OCI-LY1 (cell line): ENCODE measurements around the gene CUL2.

ENCODE experiments used
- H2AFZ ChIP-seq: fragments of 200-600 bp; sonication (generic), shearing (Covaris generic); 2 replicates; pipeline ENCODE4 v1.6.0; 2014; ENCODE audit warnings: antibody characterized with exemption, mild to moderate bottlenecking, low read length
- H3F3A ChIP-seq: fragments of 200-600 bp; sonication (generic), shearing (Covaris generic); 2 replicates; pipeline ENCODE4 v1.6.0; 2014; ENCODE audit warnings: mild to moderate bottlenecking, antibody characterized with exemption, low read length, moderate library complexity; ENCODE audit not compliant: insufficient read depth
- H3K27ac ChIP-seq: fragments of 200-600 bp; sonication (generic); 2 replicates; pipeline ENCODE4 v1.5.1; 2014; ENCODE audit warnings: low read length, mixed run types, mild to moderate bottlenecking, low read depth; ENCODE audit not compliant: poor library complexity, severe bottlenecking
- H3K27me3 ChIP-seq: fragments of 200-600 bp; sonication (generic); 2 replicates; pipeline ENCODE4 v1.6.0; 2014; ENCODE audit warnings: antibody characterized with exemption, mild to moderate bottlenecking, low read length, moderate library complexity; ENCODE audit not compliant: insufficient read depth
- H3K36me3 ChIP-seq: fragments of 200-600 bp; sonication (generic); 2 replicates; pipeline ENCODE4 v1.6.1; 2014; ENCODE audit warnings: mild to moderate bottlenecking, antibody characterized with exemption, low read length, moderate library complexity, mixed read lengths; ENCODE audit not compliant: insufficient read depth
- H3K4me1 ChIP-seq: fragments of 200-600 bp; sonication (generic); 2 replicates; pipeline ENCODE4 v1.5.1; 2014; ENCODE audit warnings: mild to moderate bottlenecking, low read length, moderate library complexity; ENCODE audit not compliant: insufficient read depth, severe bottlenecking
- H3K4me2 ChIP-seq: fragments of 200-600 bp; sonication (generic), shearing (Covaris generic); 2 replicates; pipeline ENCODE4 v1.6.1; 2014; ENCODE audit warnings: low read length
- H3K4me3 ChIP-seq: fragments of 200-600 bp; sonication (generic); 2 replicates; pipeline ENCODE4 v1.5.1; 2014; ENCODE audit warnings: low read length, low read depth, mild to moderate bottlenecking, mixed read lengths; ENCODE audit not compliant: poor library complexity, severe bottlenecking
- H3K79me2 ChIP-seq: fragments of 200-600 bp; shearing (Covaris generic); 2 replicates; pipeline ENCODE4 v1.6.1; 2016; ENCODE audit warnings: mixed run types, low read length, mixed read lengths; ENCODE audit not compliant: insufficient read depth
- H3K9ac ChIP-seq: fragments of 200-600 bp; sonication (generic), shearing (Covaris generic); 2 replicates; pipeline ENCODE4 v1.6.1; 2014; ENCODE audit warnings: mild to moderate bottlenecking, low read length, mixed read lengths
- H3K9me2 ChIP-seq: fragments of 200-600 bp; sonication (generic), shearing (Covaris generic); 2 replicates; pipeline ENCODE4 v1.6.1; 2014; ENCODE audit warnings: low read depth, mild to moderate bottlenecking, low read length, mixed read lengths
- H3K9me3 ChIP-seq: fragments of 200-600 bp; shearing (Covaris generic); 2 replicates; pipeline ENCODE4 v1.6.1; 2014; ENCODE audit warnings: low read length, mixed read lengths
- H4K20me1 ChIP-seq: fragments of 200-600 bp; sonication (generic), shearing (Covaris generic); 2 replicates; pipeline ENCODE4 v1.6.0; 2016; ENCODE audit warnings: mild to moderate bottlenecking, low read length; ENCODE audit not compliant: insufficient read depth
- CTCF ChIP-seq: fragments of 200-600 bp; sonication (generic), shearing (Covaris generic); IDR thresholded peaks from 2 replicates; pipeline ENCODE4 v1.5.1; 2017; ENCODE audit warnings: mild to moderate bottlenecking, antibody characterized with exemption, low read length, moderate library complexity, mixed read lengths
- EZH2 ChIP-seq: fragments of 200-600 bp; sonication (generic), shearing (Covaris generic); IDR thresholded peaks from 2 replicates; pipeline ENCODE4 v1.8.0; 2017; ENCODE audit warnings: borderline replicate concordance, mixed run types, mild to moderate bottlenecking, antibody characterized with exemption, low read length, moderate library complexity, mixed read lengths

The CUL2 gene

DNA sequence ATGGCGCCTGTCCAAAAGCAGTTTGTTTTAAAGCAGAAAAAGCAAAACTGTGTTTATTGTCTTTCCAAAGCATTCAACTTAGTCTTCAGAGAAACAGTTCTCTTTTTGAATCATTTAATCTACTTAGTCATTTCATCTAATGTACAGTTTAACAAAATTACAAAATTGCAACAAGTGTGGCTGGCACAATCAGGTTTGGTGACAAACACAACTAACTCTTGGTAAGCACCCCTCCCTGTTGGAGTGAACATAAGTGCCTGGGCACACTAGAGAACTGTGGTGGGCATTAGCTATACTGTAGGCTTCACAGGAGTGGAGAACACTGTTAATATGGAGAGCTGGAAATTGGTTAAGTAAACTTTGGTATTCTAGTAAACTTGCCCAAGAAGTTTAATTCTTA is 43.4 kb upstream of the CUL2 start:
- Histone ChIP-seq H3K79me2 (no peaks in the 10 kb centered on the region), H3K9me2 (no peaks in the 10 kb centered on the region), H4K20me1 (no peaks in the 10 kb centered on the region), H3K4me3 (no peak overlapping the region), H3F3A (no peaks in the 10 kb centered on the region), H3K27ac (no peak overlapping the region), H2AFZ (no peak overlapping the region), H3K4me1 (peaks cover 38% of the 10 kb centered on the region), H3K9ac (no peak overlapping the region), H3K27me3 (no peaks in the 10 kb centered on the region), H3K36me3 (no peaks in the 10 kb centered on the region), H3K4me2 (no peak overlapping the region), H3K9me3 (no peaks in the 10 kb centered on the region)
- no peak for TF ChIP-seq EZH2
- TF ChIP-seq CTCF, result no peak

- H3F3A ChIP-seq, result no peaks in the 10 kb centered on the region
- H3K4me1 ChIP-seq, result peaks cover 43% of the 10 kb centered on the region
- H3K9me2 ChIP-seq, result no peaks in the 10 kb centered on the region
- no peaks in the 10 kb centered on the region for H4K20me1 ChIP-seq
- no peak overlapping the region for H2AFZ ChIP-seq
- H3K4me3 ChIP-seq, result no peak overlapping the region
- H3K79me2 ChIP-seq, result no peaks in the 10 kb centered on the region
- H3K36me3 ChIP-seq, result no peaks in the 10 kb centered on the region; the same call in 1 of the 2 replicates
- no peaks in the 10 kb centered on the region for H3K27me3 ChIP-seq
- H3K4me2 ChIP-seq, result peak overlapping the region; percentile 30
- H3K9ac ChIP-seq, result no peak overlapping the region
- H3K9me3 ChIP-seq, result no peaks in the 10 kb centered on the region
- TF ChIP-seq EZH2 (no peak), CTCF (no peak)
- no peak overlapping the region for H3K27ac ChIP-seq
Measured at GRCh38 chr10:35132727-35133126, 42.6 kb upstream of the CUL2 start.

GRCh38 chr10:35130663-35131062 is 40.5 kb upstream of the CUL2 start:
- no peak overlapping the region for H3K4me2 ChIP-seq
- TF ChIP-seq CTCF, result no peak
- no peak for TF ChIP-seq EZH2

More at GRCh38 chr10:35130663-35131062, 40.5 kb upstream of the CUL2 start:
- Histone ChIP-seq H3K27ac (no peak overlapping the region), H3F3A (no peaks in the 10 kb centered on the region), H2AFZ (no peak overlapping the region), H3K4me3 (no peak overlapping the region), H3K9me2 (no peaks in the 10 kb centered on the region), H4K20me1 (no peaks in the 10 kb centered on the region), H3K9me3 (no peaks in the 10 kb centered on the region), H3K9ac (no peak overlapping the region), H3K27me3 (no peaks in the 10 kb centered on the region), H3K4me1 (peaks cover 42% of the 10 kb centered on the region), H3K79me2 (no peaks in the 10 kb centered on the region), H3K36me3 (no peaks in the 10 kb centered on the region; the same call in 1 of the 2 replicates)
